ENCODE measurements around the gene HSF2BP. TPM values are rescaled to one million over a fixed set of nuclear protein-coding genes. Genes with fewer than 3 reads are reported as not detected.

The HSF2BP gene
- total and polyA plus RNA-seq, 2 experiments from 2014 or later, result 0.22 to 3.6 TPM

DNA sequence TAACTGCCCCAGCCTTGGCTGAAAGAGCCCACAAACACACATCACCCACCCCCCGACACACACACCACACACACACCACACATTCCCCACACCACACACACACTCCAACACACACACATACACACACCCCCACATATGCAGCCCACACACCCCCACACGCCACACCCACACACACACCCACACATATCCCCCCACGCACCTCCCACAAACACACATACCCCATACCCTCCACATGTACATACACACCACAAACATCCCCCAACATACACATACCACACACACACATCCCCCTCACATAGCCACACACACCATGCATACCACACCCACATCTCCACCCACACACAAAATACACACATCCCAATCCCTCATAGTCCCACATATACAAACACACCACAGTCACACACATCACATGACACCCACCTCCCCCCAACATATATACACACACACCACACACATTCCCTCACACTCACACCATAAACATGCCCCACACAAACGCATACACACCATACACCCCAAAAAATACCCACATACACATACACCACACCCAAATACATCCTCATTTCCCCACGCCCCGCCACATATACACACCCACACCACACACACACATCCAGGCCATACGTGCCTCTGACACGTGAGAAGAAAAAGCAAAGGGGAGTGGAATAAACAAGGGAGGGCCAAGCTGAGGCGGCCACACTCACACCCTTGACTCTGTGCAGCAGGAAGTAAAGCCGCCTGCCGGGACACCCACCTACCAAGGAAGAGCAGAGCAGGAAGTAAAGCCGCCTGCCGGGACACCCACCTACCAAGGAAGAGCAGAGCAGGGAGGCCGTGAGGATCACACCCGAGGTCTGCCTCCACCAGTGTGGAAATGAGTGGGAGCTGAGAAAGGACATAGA is 53.7 kb downstream of the HSF2BP start:
- Histone ChIP-seq H3K27ac (no peak overlapping the region), H3K36me3 (no peaks in the 10 kb centered on the region), H3K9me3 (ENCODE audit: low read depth) (no peaks in the 10 kb centered on the region), H3K4me3 (no peak overlapping the region), H3K4me1 (ENCODE audit: low read depth) (no peaks in the 10 kb centered on the region), H3K27me3 (no peaks in the 10 kb centered on the region)
- no peak for DNase-seq (ENCODE audit: low read depth in 1 of 2, low spot score in 1 of 2)
- no peak for TF ChIP-seq CTCF (IDR thresholded peaks at IDR 0.05; ENCODE audit: low read depth, low read length)

- no peaks in the 10 kb centered on the region for H3K4me1 ChIP-seq (ENCODE audit: low read depth)
- no peaks in the 10 kb centered on the region for H3K27me3 ChIP-seq
- TF ChIP-seq CTCF (IDR thresholded peaks at IDR 0.05; ENCODE audit: low read depth, low read length), result no peak
- no peak for DNase-seq (ENCODE audit: low read depth in 1 of 2, low spot score in 1 of 2)
- H3K9me3 ChIP-seq (ENCODE audit: low read depth), result no peaks in the 10 kb centered on the region
- H3K27ac ChIP-seq, result no peak overlapping the region
- H3K4me3 ChIP-seq, result no peak overlapping the region
- no peaks in the 10 kb centered on the region for H3K36me3 ChIP-seq
Observed at GRCh38 chr21:43604505-43605204, 54.6 kb downstream of the HSF2BP start.

DNA sequence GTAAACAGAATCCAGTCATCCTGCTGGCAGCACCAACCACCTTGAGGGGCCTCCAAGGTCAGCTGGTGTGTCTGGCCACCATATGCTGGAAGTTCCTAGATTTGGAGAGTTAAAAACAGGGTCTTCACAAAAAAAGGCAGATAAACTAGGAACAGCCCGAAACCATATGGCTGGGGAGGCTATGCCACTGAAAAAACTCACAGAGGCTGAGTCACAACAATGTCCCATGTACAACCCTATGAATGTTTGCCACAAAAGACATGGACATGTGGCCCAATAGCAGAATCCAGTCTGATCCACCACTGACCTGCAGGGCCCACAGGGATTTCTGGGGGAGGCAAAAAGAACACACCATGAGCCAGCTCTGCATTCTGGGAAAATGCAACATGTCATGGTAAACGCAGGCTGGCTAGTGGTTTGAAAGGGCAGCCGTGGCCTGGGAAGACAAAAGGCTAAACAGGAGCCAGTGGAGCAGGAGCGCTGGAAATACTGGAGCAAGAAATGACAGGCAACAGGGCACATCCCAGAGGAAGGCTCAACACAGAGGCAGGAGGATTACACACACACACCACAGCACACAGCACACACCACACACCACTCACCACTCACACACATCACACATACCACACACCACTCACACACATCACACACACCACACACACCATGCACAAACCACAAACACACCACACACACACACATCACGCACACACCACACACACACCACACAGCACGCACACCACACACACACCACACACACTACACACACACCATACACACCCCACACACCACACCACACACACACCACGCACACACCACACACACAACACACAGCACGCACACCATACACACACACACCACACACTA is 55.4 kb downstream of the HSF2BP start:
- Histone ChIP-seq H3K27ac (peak overlapping the region; percentile 38), H3K36me3 (no peaks in the 10 kb centered on the region), H3K9me3 (ENCODE audit: low read depth) (no peaks in the 10 kb centered on the region), H3K27me3 (no peaks in the 10 kb centered on the region), H3K4me3 (no peak overlapping the region), H3K4me1 (ENCODE audit: low read depth) (no peaks in the 10 kb centered on the region)
- peak in 1 of 2 donors; percentile 46 for DNase-seq (ENCODE audit: low read depth in 1 of 2, low spot score in 1 of 2)
- no peak for TF ChIP-seq CTCF (IDR thresholded peaks at IDR 0.05; ENCODE audit: low read depth, low read length)

GRCh38 chr21:43603233-43603626 is 56.1 kb downstream of the HSF2BP start:
- Histone ChIP-seq H3K27me3 (no peaks in the 10 kb centered on the region), H3K27ac (no peak overlapping the region), H3K36me3 (no peaks in the 10 kb centered on the region), H3K9me3 (ENCODE audit: low read depth) (no peaks in the 10 kb centered on the region), H3K4me3 (no peak overlapping the region), H3K4me1 (ENCODE audit: low read depth) (no peaks in the 10 kb centered on the region)
- no peak for TF ChIP-seq CTCF (IDR thresholded peaks at IDR 0.05; ENCODE audit: low read depth, low read length)
- DNase-seq (ENCODE audit: low read depth in 1 of 2, low spot score in 1 of 2), result no peak
